ENCODE measurements around the gene ADAMTSL2.

The ADAMTSL2 gene

GRCh38 chr9:133608889-133609288 lies 74.4 kb downstream of the ADAMTSL2 start:
- DNase-seq, result no peak

GRCh38 chr9:133609311-133610098 lies 75.0 kb downstream of the ADAMTSL2 start, which contains the start of gene FAM163B:
TSS of gene FAM163B (minus strand) at chr9:133609389. CDS start at chr9:133580223, 29,166 bp downstream.
- no peak for DNase-seq

GRCh38 chr9:133610845-133611244 lies 76.3 kb downstream of the ADAMTSL2 start:
- no peak for DNase-seq

GRCh38 chr9:133612051-133612450 lies 77.5 kb downstream of the ADAMTSL2 start:
- no peak for DNase-seq

- DNase-seq, result no peak
Measured at GRCh38 chr9:133612816-133613215, 78.3 kb downstream of the ADAMTSL2 start.

GRCh38 chr9:133613432-133613831 lies 78.9 kb downstream of the ADAMTSL2 start:
- DNase-seq, result no peak

- no peak for DNase-seq
Measured at GRCh38 chr9:133614056-133614455, 79.6 kb downstream of the ADAMTSL2 start.

- no peak for DNase-seq
Measured at GRCh38 chr9:133614678-133615077, 80.2 kb downstream of the ADAMTSL2 start.

- no peak for DNase-seq
Measured at GRCh38 chr9:133615186-133615585, 80.7 kb downstream of the ADAMTSL2 start.

- DNase-seq, result no peak
Measured at GRCh38 chr9:133615606-133616188, 81.2 kb downstream of the ADAMTSL2 start.

GRCh38 chr9:133616643-133617405 lies 82.3 kb downstream of the ADAMTSL2 start:
- no peak for DNase-seq

GRCh38 chr9:133618726-133619125 lies 84.2 kb downstream of the ADAMTSL2 start:
- no peak for DNase-seq

GRCh38 chr9:133619791-133620190 lies 85.3 kb downstream of the ADAMTSL2 start:
- DNase-seq, result no peak

- no peak for DNase-seq
Measured at GRCh38 chr9:133621725-133622267, 87.3 kb downstream of the ADAMTSL2 start.

GRCh38 chr9:133622555-133622954 lies 88.1 kb downstream of the ADAMTSL2 start:
- DNase-seq, result no peak
